22Rv1 (cell line): ENCODE data around the gene EBF3.

ENCODE experiments used
- H3K27ac ChIP-seq: fragments of 450-650 bp; 2 replicates; pipeline ENCODE4 v1.5.1; 2017
- ZFX ChIP-seq: fragments of 450-650 bp; IDR thresholded peaks from 2 replicates; pipeline ENCODE4 v1.6.1; 2017; ENCODE audit warnings: antibody characterized with exemption, borderline replicate concordance
- TF ChIP-seq, protein P1 (sequence below): fragments of 450-650 bp; IDR thresholded peaks from 2 replicates; pipeline ENCODE4 v1.5.1; 2017; ENCODE audit warnings: mild to moderate bottlenecking

The EBF3 gene

DNA sequence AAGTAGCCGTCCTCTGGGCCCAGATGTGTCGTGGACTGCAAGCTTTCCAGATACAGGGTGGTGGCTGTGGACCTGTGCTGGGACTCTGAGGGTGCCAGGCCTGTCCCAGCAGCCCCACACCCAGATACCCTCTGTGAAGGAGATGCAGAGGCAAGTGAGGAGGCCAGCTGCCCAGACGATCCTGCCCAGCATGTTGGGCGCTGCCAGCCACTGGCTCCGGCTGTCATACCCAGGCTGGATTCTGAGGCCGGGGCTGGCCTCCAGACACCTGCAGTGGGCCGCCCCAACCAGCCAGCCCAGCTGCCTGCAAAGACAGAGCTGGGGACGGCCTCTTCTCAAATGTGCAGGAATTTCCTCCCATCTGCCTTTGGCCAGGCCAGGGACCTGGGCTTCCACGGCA, 39.1 kb upstream of the EBF3 start:
- TF ChIP-seq ZFX = no peak
- TF ChIP-seq, protein P1, sequence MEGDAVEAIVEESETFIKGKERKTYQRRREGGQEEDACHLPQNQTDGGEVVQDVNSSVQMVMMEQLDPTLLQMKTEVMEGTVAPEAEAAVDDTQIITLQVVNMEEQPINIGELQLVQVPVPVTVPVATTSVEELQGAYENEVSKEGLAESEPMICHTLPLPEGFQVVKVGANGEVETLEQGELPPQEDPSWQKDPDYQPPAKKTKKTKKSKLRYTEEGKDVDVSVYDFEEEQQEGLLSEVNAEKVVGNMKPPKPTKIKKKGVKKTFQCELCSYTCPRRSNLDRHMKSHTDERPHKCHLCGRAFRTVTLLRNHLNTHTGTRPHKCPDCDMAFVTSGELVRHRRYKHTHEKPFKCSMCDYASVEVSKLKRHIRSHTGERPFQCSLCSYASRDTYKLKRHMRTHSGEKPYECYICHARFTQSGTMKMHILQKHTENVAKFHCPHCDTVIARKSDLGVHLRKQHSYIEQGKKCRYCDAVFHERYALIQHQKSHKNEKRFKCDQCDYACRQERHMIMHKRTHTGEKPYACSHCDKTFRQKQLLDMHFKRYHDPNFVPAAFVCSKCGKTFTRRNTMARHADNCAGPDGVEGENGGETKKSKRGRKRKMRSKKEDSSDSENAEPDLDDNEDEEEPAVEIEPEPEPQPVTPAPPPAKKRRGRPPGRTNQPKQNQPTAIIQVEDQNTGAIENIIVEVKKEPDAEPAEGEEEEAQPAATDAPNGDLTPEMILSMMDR = no peak
- H3K27ac ChIP-seq = no peak overlapping the region

DNA sequence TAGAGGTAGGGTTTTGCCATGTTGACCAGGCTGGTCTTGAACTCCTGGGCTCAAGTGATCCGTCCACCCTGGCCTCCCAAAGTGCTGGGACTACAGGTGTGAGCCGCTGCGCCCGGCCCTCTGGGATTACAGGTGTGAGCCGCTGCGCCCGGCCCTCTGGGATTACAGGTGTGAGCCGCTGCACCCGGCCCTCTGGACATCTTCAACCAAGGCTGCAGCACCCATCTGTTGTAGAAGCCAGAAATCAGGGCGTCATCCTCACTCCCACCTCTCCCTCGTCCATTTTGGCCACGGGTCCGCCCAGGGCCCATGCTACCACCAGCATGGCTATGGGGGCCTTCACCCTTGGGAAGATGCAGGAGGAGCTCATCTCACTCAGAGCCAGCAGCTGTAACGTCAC, 38.5 kb upstream of the EBF3 start:
- TF ChIP-seq, protein P1 = no peak
- TF ChIP-seq ZFX = no peak
- H3K27ac ChIP-seq = no peak overlapping the region

DNA sequence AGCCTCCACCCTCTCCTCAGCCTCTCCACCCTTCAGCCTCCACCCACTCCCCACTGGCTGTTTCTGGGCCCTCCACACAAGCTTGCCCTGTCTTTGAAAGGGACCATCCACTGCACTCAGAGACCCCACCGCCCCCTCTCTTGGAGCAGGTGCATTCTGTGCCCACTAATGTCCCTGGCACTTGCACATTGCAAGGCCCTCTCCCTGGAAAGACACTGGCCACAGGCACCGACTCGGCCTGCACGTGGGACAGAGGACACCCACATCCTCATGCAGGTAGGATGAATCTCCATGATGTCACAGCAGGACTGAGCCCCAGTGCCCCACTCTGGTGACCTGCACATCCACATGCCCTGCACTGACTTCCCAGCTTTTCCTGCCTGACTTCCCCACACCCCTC, 36.8 kb upstream of the EBF3 start:
- no peak overlapping the region for H3K27ac ChIP-seq
- TF ChIP-seq, protein P1 = no peak
- TF ChIP-seq ZFX = no peak

DNA sequence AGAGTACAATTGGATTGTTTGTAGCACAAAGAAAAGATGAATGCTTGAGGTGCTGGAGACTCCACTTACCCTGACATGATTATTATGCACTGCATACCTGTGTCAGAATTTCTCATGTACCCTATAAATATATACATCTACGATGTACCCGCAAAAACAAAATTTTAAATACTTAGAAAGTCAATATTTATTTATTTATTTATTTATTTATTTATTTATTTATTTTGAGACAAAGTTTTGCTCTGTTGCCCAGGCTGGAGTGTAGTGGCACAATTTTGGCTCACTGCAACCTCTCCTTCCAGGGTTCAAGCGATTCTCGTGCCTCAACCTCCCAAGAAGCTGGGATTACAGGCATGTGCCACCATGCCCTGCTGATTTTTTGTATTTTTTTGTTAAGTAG, 35.1 kb upstream of the EBF3 start:
- H3K27ac ChIP-seq = no peak overlapping the region
- no peak for TF ChIP-seq ZFX
- TF ChIP-seq, protein P1 = no peak

DNA sequence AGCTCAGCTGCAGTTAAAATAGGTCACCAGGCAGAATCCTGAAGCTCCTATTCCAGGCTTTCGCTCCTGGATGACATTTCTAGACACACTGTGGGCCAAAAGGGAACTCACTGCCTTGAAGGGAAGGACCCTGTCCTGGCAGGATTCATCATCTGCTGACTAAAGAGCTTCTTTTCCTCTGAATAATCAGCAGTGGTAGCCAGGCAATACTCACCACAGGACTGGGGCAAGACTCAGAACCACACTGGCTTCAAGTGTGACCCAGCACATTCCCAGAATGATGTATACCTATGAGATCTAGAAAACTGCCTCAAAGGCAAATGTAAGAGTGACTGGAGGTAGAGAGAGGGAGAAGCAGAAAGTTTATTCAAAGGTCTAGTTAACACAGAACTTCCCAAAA, 29.5 kb upstream of the EBF3 start:
- no peak overlapping the region for H3K27ac ChIP-seq
- TF ChIP-seq, protein P1 = no peak
- TF ChIP-seq ZFX = no peak

DNA sequence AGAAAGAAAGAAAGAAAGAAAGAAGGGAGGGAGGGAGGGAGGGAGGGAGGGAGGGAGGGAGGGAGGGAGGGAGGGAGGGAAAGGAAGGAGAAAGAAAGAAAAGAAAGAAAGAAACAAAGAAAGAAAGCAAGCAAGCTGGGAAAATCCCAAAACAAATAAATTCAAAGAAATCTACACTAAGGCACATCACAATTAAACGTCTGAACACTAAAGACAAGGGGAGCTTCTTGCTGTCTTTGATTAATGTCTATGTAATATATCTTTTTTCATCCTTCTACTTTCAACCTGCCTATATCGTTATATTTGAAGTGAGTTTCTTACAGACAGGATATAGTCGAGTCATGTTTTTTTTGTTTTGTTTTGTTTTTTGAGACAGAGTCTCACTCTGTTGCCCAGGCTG, 28.3 kb upstream of the EBF3 start:
- TF ChIP-seq ZFX = no peak
- TF ChIP-seq, protein P1 = no peak
- H3K27ac ChIP-seq = no peak overlapping the region

DNA sequence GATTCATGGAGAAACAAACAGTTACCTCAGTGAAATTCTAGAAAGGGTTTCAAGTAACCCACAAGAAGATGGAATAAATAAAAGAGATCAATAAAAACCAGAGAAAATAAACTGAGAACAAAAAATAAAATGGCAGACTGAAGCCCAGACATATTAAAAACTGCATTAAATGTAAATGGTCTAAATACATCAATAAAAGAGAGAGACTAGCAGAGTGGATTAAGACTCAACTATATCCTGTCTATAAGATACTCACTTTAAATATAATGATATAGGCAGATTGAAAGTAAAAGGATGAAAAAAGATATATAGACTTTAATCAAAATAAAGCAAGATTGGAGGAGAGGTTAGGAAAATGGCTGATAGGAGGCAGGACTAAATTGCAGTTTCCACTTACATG, 18.8 kb upstream of the EBF3 start:
- H3K27ac ChIP-seq = no peak overlapping the region
- TF ChIP-seq ZFX = no peak
- TF ChIP-seq, protein P1 = no peak

DNA sequence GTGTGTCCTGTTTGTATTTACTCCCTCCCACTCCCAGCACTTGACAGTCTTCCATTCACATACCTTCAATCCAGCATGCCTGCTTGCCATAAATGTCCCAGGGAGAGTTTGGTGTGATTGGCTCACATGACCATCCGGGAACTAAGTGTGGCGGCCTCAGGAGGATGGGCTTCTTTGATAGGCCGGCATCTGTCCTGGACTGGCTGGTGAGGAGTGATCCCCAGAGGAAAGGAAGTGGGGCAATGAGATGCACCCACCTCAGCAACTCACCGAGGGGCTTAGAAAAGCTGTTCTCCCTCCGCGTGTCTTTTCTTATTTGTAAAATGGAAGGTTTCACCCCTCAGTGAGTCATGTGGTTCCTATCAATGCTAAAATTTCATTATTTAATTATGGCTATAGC, 14.9 kb upstream of the EBF3 start:
- TF ChIP-seq, protein P1 = no peak
- TF ChIP-seq ZFX = no peak
- no peak overlapping the region for H3K27ac ChIP-seq
